SK-N-DZ (cell line): ENCODE data around the gene DUSP16.
"Not testable (repeated sequence)": the region's sequence is repeated elsewhere in the genome, so short reads cannot be mapped to it uniquely, and the experiment has no call there.

Experiments
- DNase-seq: peaks from one replicate; pipeline ENCODE4 v3.0.0-alpha.2; 2015; ENCODE audit warnings: low spot score

Gene DUSP16

GRCh38 chr12:12521044-12521485 is 41.6 kb downstream of the DUSP16 start:
- DNase-seq: no peak

- DNase-seq: no peak
These were observed 42.4 kb downstream of the DUSP16 start for GRCh38 chr12:12520273-12520672.

GRCh38 chr12:12519354-12519998 is 43.2 kb downstream of the DUSP16 start:
- DNase-seq: no peak

- no peak for DNase-seq
These were observed 43.7 kb downstream of the DUSP16 start for GRCh38 chr12:12518919-12519318.

DNA sequence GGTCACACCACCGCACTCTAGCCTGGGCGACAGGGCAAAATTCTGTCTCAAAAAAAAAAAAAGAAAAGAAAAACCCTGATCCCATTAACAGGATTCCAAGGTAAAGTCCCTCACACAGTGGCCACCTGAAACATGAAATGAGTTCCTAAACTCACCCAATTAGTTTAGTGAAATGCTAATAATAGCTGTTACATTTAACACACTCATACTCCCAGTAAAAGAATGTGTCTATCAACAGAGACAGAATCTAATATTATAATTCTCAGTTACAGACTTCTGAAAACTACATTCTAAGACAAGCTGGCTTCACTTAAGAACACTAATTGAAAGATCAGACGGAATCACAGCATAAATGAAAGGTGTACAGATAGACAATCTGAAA is 44.2 kb downstream of the DUSP16 start:
- no peak for DNase-seq

GRCh38 chr12:12513416-12514006 is 49.2 kb downstream of the DUSP16 start:
- DNase-seq: no peak

- peak; percentile 82 for DNase-seq
These were observed 50.6 kb downstream of the DUSP16 start for GRCh38 chr12:12511895-12512711.

GRCh38 chr12:12511021-12511783 is 51.5 kb downstream of the DUSP16 start:
- DNase-seq: no peak

DNA sequence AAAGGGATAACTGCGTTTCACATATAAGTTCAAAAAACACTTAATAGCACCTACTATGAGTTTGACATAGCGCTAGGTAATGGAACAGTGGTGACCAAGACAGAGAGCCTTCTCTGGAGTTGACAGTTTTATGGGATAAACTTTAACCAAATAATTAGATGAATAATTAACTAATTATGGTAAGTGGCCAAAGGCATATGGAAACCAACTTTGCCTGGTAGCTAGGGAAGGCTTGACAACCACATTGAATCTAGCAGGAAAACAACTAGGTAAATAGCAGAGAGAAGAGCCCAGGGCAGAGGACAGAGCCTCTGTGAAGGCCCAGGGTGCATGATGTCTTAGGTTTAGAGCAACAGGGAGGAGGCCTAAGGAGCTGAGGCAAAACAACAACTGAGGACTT is 52.1 kb downstream of the DUSP16 start:
- no peak for DNase-seq

DNA sequence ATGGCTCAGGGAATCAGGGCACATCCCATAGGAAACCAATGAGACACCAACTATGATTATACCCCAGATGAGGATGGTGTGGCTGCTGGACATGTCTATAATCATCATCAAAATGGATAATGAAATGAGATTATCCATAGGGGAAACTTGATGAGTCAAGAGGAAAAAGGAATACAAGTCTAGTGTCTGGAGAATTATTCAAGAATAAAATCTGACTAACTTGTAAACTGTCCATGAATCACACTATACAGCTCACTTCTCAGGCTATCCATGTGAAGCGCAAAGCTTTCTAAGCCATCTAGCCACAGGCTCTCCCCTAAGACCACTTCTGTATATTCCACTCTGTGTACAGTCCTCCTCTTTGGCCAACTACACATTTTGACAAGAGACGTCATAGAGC is 52.5 kb downstream of the DUSP16 start:
- DNase-seq: no peak

DNA sequence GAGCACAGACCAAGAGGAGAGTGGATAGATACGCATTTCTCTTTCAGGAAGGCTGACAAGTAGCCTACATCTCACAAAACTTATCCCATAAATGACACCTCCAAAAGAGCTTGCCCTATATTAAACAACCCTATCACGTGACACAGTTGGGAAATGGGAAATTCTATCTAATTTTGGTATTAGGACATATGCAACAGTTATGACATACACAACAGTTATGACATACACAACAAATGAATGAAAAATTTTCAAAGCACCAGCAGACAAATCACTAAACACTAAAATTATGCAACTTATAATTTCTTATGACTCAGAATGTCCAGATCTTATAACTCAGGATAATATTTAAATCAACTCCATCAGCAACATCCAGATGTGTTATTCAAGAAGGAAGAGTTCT is 54.1 kb downstream of the DUSP16 start:
- DNase-seq: no peak

DNA sequence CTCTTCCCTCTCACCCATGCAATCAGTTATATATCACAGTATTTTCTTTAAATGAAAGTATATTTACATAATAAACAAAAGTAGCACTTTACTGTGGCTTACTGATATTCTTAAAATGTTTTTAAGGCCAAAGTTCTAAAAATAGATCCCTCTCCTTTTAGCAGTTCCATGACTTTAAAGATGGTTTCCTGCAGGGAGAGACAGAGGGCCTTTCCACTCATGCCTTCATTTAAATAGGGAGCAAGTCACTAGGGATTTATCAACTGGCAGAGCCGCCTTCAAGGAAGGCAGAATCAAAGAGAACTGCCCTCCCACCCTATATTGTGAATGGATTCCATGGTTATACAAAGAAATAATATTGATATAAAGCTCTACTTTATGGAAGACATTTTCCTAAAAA is 55.5 kb downstream of the DUSP16 start:
- DNase-seq: no peak

DNA sequence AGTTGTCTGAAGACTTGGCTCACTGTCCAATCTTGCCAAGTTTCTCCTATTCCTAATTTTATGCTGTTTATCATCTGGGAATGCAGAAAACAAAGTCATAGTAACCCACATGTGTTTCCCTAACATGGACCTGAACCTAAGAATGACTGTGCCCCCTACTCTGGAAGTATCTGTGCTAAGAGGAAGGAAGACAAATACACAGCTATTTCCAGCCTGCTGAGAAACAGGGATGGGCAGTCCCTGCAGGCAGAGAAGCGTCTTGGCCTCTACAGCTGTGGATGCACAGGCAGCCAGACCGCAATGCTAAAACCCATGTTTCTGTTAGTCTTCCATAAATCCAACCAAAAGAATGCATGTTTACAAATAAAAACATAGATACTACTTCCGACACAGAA is 56.2 kb downstream of the DUSP16 start:
- DNase-seq: peak; percentile 18

GRCh38 chr12:12505544-12506495 is 56.8 kb downstream of the DUSP16 start:
- DNase-seq: peak; percentile 81

GRCh38 chr12:12503384-12504078 is 59.1 kb downstream of the DUSP16 start:
- DNase-seq: no peak

GRCh38 chr12:12502815-12503151 is 59.9 kb downstream of the DUSP16 start:
- DNase-seq: no peak

DNA sequence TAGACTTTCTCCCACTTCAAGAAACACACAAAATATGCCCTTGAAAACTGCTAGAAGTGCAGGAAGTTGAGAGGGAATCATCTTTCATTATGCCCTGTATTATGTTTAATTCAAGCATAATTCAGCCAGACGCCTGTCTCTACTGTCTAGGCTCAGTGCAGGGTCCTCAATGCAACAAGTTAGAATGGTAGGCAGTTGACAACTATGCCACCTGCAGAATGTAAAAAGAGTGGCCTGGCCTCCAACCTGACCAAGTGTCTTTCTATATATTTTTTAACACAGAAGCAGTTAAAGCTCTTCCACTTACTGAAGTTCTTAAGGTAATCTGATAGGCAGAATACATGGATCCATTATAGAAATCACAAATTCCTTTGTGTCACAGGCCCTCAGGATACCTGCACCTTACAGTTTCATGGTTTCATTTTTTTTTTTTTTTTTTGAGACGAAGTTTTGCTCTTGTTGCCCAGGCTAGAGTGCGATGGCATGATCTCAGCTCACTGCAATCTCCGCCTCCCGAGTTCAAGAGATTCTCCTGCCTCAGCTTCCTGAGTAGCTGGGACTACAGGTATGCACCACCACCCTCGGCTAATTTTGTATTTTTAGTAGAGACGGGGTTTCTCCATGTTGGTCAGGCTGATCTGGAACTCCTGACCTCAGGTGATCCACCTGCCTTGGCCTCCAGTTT is 60.4 kb downstream of the DUSP16 start:
- DNase-seq: not testable (repeated sequence)

- DNase-seq: no peak
These were observed 61.5 kb downstream of the DUSP16 start for GRCh38 chr12:12501121-12501520.

- no peak for DNase-seq
These were observed 62.6 kb downstream of the DUSP16 start for GRCh38 chr12:12499909-12500604.
